ENCODE results near the gene HERC2.

- no peak for TF ChIP-seq CTCF (IDR thresholded peaks at IDR 0.05)
- no peak for TF ChIP-seq POLR2AphosphoS5 (IDR thresholded peaks at IDR 0.05; ENCODE audit: low read depth, low read length)
- TF ChIP-seq SIN3A (IDR thresholded peaks at IDR 0.05; ENCODE audit: borderline replicate concordance, insufficient read depth, low read depth, low read length), result no peak
- TF ChIP-seq, protein P1, sequence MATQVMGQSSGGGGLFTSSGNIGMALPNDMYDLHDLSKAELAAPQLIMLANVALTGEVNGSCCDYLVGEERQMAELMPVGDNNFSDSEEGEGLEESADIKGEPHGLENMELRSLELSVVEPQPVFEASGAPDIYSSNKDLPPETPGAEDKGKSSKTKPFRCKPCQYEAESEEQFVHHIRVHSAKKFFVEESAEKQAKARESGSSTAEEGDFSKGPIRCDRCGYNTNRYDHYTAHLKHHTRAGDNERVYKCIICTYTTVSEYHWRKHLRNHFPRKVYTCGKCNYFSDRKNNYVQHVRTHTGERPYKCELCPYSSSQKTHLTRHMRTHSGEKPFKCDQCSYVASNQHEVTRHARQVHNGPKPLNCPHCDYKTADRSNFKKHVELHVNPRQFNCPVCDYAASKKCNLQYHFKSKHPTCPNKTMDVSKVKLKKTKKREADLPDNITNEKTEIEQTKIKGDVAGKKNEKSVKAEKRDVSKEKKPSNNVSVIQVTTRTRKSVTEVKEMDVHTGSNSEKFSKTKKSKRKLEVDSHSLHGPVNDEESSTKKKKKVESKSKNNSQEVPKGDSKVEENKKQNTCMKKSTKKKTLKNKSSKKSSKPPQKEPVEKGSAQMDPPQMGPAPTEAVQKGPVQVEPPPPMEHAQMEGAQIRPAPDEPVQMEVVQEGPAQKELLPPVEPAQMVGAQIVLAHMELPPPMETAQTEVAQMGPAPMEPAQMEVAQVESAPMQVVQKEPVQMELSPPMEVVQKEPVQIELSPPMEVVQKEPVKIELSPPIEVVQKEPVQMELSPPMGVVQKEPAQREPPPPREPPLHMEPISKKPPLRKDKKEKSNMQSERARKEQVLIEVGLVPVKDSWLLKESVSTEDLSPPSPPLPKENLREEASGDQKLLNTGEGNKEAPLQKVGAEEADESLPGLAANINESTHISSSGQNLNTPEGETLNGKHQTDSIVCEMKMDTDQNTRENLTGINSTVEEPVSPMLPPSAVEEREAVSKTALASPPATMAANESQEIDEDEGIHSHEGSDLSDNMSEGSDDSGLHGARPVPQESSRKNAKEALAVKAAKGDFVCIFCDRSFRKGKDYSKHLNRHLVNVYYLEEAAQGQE (IDR thresholded peaks at IDR 0.05; ENCODE audit: insufficient read depth in 1 of 2, low read depth in 2 of 2, low read length in 1 of 2), result no peak
Observed at GRCh38 chr15:28079313-28079969, 242.5 kb downstream of the HERC2 start.
